H1 (cell line): Measurements from ENCODE around the gene BOK. TPM values are rescaled to one million over a fixed set of nuclear protein-coding genes. Genes with fewer than 3 reads are reported as not detected.

Experiments used
- CTCF ChIA-PET: fragments of 300-600 bp; sonication (Branson Sonifier 250); formaldehyde crosslinking; loops from one replicate; lab custom pipeline; 2021; ENCODE audit not compliant: partially characterized antibody; lab: Charles Lee
- POLR2A ChIA-PET: fragments of 300-600 bp; sonication (Branson Sonifier 250); formaldehyde crosslinking; loops from one replicate; lab custom pipeline; 2021; ENCODE audit warnings: inconsistent platforms; ENCODE audit not compliant: partially characterized antibody; lab: Charles Lee
- DNase-seq, 2 experiments: peaks; one replicate each; pipeline versions ENCODE4 v3.0.0 to v3.0.0-alpha.2; 2010 to 2022; ENCODE audit warnings: low spot score in 2 of 2, low read depth in 1 of 2, mixed read lengths in 1 of 2
- FAIRE-seq: peaks from 2 replicates; lab custom pipeline; 2011; peaks lifted over from hg19 to GRCh38; lab: Jason Lieb, UNC
- H2AFZ ChIP-seq: 2 replicates; pipeline ENCODE4 v1.8.1; 2012; ENCODE audit warnings: low read length, inconsistent platforms
- H2AK5ac ChIP-seq: 2 replicates; pipeline ENCODE4 v1.6.1; 2013; ENCODE audit warnings: low read depth, low read length
- H2BK120ac ChIP-seq: replicated peaks from 2 replicates; pipeline ENCODE3; 2013; ENCODE audit warnings: low read depth, low read length, inconsistent platforms
- H2BK12ac ChIP-seq: 2 replicates; pipeline ENCODE4 v1.6.1; 2013; ENCODE audit warnings: low read depth, low read length
- H2BK15ac ChIP-seq: 2 replicates; pipeline ENCODE4 v1.6.1; 2013; ENCODE audit warnings: low read length
- H2BK20ac ChIP-seq: 2 replicates; pipeline ENCODE4 v1.6.1; 2013; ENCODE audit warnings: low read length
- H2BK5ac ChIP-seq: 2 replicates; pipeline ENCODE4 v1.6.1; 2013; ENCODE audit warnings: low read depth, low read length
- H3K14ac ChIP-seq: 2 replicates; pipeline ENCODE4 v1.6.1; 2013; ENCODE audit warnings: inconsistent platforms; ENCODE audit not compliant: insufficient read length
- H3K18ac ChIP-seq: 2 replicates; pipeline ENCODE4 v1.6.1; 2013; ENCODE audit warnings: low read length; ENCODE audit errors: extremely low read depth
- H3K23ac ChIP-seq: 2 replicates; pipeline ENCODE4 v1.6.1; 2013; ENCODE audit warnings: inconsistent platforms; ENCODE audit not compliant: insufficient read length
- H3K23me2 ChIP-seq: 2 replicates; pipeline ENCODE4 v1.6.1; 2013; ENCODE audit warnings: low read depth, low read length
- H3K27ac ChIP-seq: 2 replicates; pipeline ENCODE4 v1.6.1; 2011; ENCODE audit warnings: low read depth, low read length, inconsistent platforms
- H3K27me3 ChIP-seq, 4 experiments: replicated peaks in 1 of 4; 1 replicate in 1 of 4; 2 replicates in 3 of 4; pipeline versions ENCODE4 v1.6.1 to v1.8.1; 2011 to 2013; ENCODE audit warnings: low read length in 3 of 4, mild to moderate bottlenecking in 3 of 4, inconsistent platforms in 2 of 4, mixed read lengths in 2 of 4, moderate library complexity in 1 of 4; ENCODE audit not compliant: control insufficient read depth in 3 of 4, insufficient read depth in 3 of 4; ENCODE audit errors: extremely low read depth in 1 of 4
- H3K36me3 ChIP-seq, 4 experiments: 2 replicates each; pipeline versions ENCODE4 v1.6.1 to v1.8.1; 2011 to 2013; ENCODE audit warnings: mild to moderate bottlenecking in 4 of 4, low read length in 3 of 4, moderate library complexity in 2 of 4, control low read depth in 1 of 4, inconsistent platforms in 1 of 4; ENCODE audit not compliant: insufficient read depth in 4 of 4, control insufficient read depth in 2 of 4
- H3K4ac ChIP-seq: replicated peaks from 2 replicates; pipeline ENCODE3; 2013; ENCODE audit warnings: low read length, low read depth, mixed read lengths, inconsistent platforms; ENCODE audit not compliant: insufficient read length
- H3K4me1 ChIP-seq, 4 experiments: replicated peaks in 1 of 4; 1 replicate in 1 of 4; 2 replicates in 3 of 4; pipeline versions ENCODE4 v1.6.1 to v1.8.1; 2011 to 2013; ENCODE audit warnings: low read length in 3 of 4, inconsistent platforms in 2 of 4, mixed read lengths in 1 of 4; ENCODE audit not compliant: insufficient read depth in 4 of 4, control insufficient read depth in 3 of 4
- H3K4me2 ChIP-seq, 2 experiments: 2 replicates each; pipeline versions ENCODE4 v1.6.1 to v1.8.1; 2011 to 2013; ENCODE audit warnings: low read depth in 2 of 2, low read length in 2 of 2, control low read depth in 1 of 2, inconsistent platforms in 1 of 2, mild to moderate bottlenecking in 1 of 2; ENCODE audit not compliant: insufficient read depth in 1 of 2
- H3K4me3 ChIP-seq, 4 experiments: fragments of 200-600, 300-600 bp in 1 of 4; sonication (generic), shearing (Covaris generic), sonication (Bioruptor Twin) in 1 of 4; 2 replicates each; pipeline versions ENCODE4 v1.5.1 to v1.8.1; 2011 to 2016; ENCODE audit warnings: low read length in 4 of 4, low read depth in 3 of 4, control low read depth in 2 of 4, inconsistent platforms in 2 of 4, mild to moderate bottlenecking in 2 of 4, mixed read lengths in 1 of 4, moderate library complexity in 1 of 4; ENCODE audit not compliant: insufficient read depth in 2 of 4; ENCODE audit errors: extremely low read depth in 1 of 4
- H3K56ac ChIP-seq: replicated peaks from 2 replicates; pipeline ENCODE3; 2013; ENCODE audit warnings: low read depth, mild to moderate bottlenecking, mixed read lengths, low read length, inconsistent platforms; ENCODE audit not compliant: insufficient read length
- H3K79me1 ChIP-seq: 2 replicates; pipeline ENCODE4 v1.6.1; 2013; ENCODE audit warnings: low read depth, low read length, control low read depth
- H3K79me2 ChIP-seq, 2 experiments: 2 replicates each; pipeline versions ENCODE4 v1.6.1 to v1.8.1; 2012 to 2013; ENCODE audit warnings: low read length in 2 of 2, mild to moderate bottlenecking in 2 of 2, inconsistent platforms in 1 of 2; ENCODE audit not compliant: insufficient read depth in 2 of 2, control insufficient read depth in 1 of 2
- H3K9ac ChIP-seq, 4 experiments: replicated peaks in 1 of 4; 1 replicate in 1 of 4; 2 replicates in 3 of 4; pipeline versions ENCODE4 v1.6.1 to v1.8.1; 2011 to 2013; ENCODE audit warnings: low read depth in 3 of 4, low read length in 3 of 4, control low read depth in 2 of 4, mild to moderate bottlenecking in 2 of 4, moderate library complexity in 2 of 4, inconsistent platforms in 1 of 4; ENCODE audit errors: extremely low read depth in 1 of 4
- H3K9me3 ChIP-seq, 2 experiments: 2 replicates each; pipeline versions ENCODE4 v1.6.1 to v1.8.1; 2012 to 2013; ENCODE audit warnings: mild to moderate bottlenecking in 2 of 2, moderate library complexity in 2 of 2, control low read depth in 1 of 2, inconsistent platforms in 1 of 2, low read depth in 1 of 2, low read length in 1 of 2, mixed read lengths in 1 of 2; ENCODE audit not compliant: insufficient read depth in 2 of 2
- H4K20me1 ChIP-seq, 2 experiments: replicated peaks in 1 of 2; 2 replicates each; pipeline versions ENCODE3 to v1.8.1; 2011 to 2013; ENCODE audit warnings: inconsistent platforms in 2 of 2, low read length in 2 of 2, mild to moderate bottlenecking in 1 of 2; ENCODE audit not compliant: insufficient read depth in 2 of 2, control insufficient read depth in 1 of 2
- H4K5ac ChIP-seq: 2 replicates; pipeline ENCODE4 v1.6.1; 2013; ENCODE audit warnings: low read length, low read depth, mixed read lengths, inconsistent platforms; ENCODE audit not compliant: insufficient read length
- H4K8ac ChIP-seq: 2 replicates; pipeline ENCODE4 v1.8.0; 2013; ENCODE audit warnings: mild to moderate bottlenecking, moderate library complexity, low read length, inconsistent platforms; ENCODE audit not compliant: insufficient read depth; ENCODE audit errors: extremely low read depth
- H4K91ac ChIP-seq: replicated peaks from 2 replicates; pipeline ENCODE3; 2013; ENCODE audit warnings: low read length, mixed read lengths, inconsistent platforms; ENCODE audit not compliant: insufficient read length
- BCL11A ChIP-seq, 2 experiments: IDR thresholded peaks; one replicate each; pipeline ENCODE4 v1.6.1; 2011; ENCODE audit warnings: low read depth in 2 of 2, low read length in 2 of 2, mild to moderate bottlenecking in 2 of 2
- BRCA1 ChIP-seq: IDR thresholded peaks from 2 replicates; pipeline ENCODE4 v1.6.1; 2012; ENCODE audit warnings: low read depth, low read length, improper control_type of control experiment
- CBX8 ChIP-seq: fragments of 300-800, 300-1000 bp; sonication (generic); IDR thresholded peaks from 2 replicates; pipeline ENCODE4 v1.7.1; 2016; ENCODE audit warnings: low read depth, low read length, borderline replicate concordance
- CEBPB ChIP-seq: IDR thresholded peaks from 2 replicates; pipeline ENCODE4 v1.6.1; 2012; ENCODE audit warnings: low read depth, low read length
- CHD2 ChIP-seq: IDR thresholded peaks from 2 replicates; pipeline ENCODE4 v1.6.1; 2012; ENCODE audit warnings: low read length, improper control_type of control experiment
- CTBP2 ChIP-seq: IDR thresholded peaks from 2 replicates; pipeline ENCODE4 v1.7.0; 2011; ENCODE audit warnings: borderline replicate concordance, mild to moderate bottlenecking, moderate library complexity, mixed read lengths, low read length; ENCODE audit not compliant: insufficient read depth, insufficient read length
- JUN ChIP-seq: IDR thresholded peaks from 2 replicates; pipeline ENCODE4 v1.6.1; 2011; ENCODE audit warnings: low read depth, mild to moderate bottlenecking, improper control_type of control experiment, low read length
- MAFK ChIP-seq: IDR thresholded peaks from 2 replicates; pipeline ENCODE4 v1.6.1; 2012; ENCODE audit warnings: low read depth, mild to moderate bottlenecking, improper control_type of control experiment, low read length
- NRF1 ChIP-seq: IDR thresholded peaks from 2 replicates; pipeline ENCODE4 v1.6.1; 2011; ENCODE audit warnings: mild to moderate bottlenecking, low read depth, low read length, improper control_type of control experiment
- PHF8 ChIP-seq: fragments of 200-600 bp; sonication (generic); conservative IDR thresholded peaks from 2 replicates; pipeline ENCODE4 v1.7.1; 2012; ENCODE audit warnings: low read depth, mild to moderate bottlenecking, inconsistent platforms, low read length, moderate library complexity
- POLR2A ChIP-seq, 2 experiments: IDR thresholded peaks; 1 replicate in 1 of 2; 2 replicates in 1 of 2; pipeline ENCODE4 v1.6.1; 2011; ENCODE audit warnings: low read depth in 2 of 2, low read length in 2 of 2, mild to moderate bottlenecking in 2 of 2; ENCODE audit errors: control extremely low read depth in 1 of 2
- RFX5 ChIP-seq: IDR thresholded peaks from 2 replicates; pipeline ENCODE4 v1.6.1; 2011; ENCODE audit warnings: low read depth, low read length, improper control_type of control experiment, borderline replicate concordance
- SIX5 ChIP-seq: IDR thresholded peaks from 2 replicates; pipeline ENCODE4 v1.6.1; 2011; ENCODE audit warnings: mild to moderate bottlenecking, low read depth, low read length
- TEAD4 ChIP-seq: IDR thresholded peaks from 2 replicates; pipeline ENCODE4 v1.6.1; 2012; ENCODE audit warnings: low read depth, low read length, inconsistent platforms, mixed read lengths
- YY1 ChIP-seq: IDR thresholded peaks from 2 replicates; pipeline ENCODE4 v1.6.1; 2011; ENCODE audit warnings: low read depth, mild to moderate bottlenecking, low read length
- WGBS, 2 experiments: shearing (Covaris generic) in 1 of 2; methylation state at CpG; one replicate each; pipeline versions ENCODE4 v1.1.6 to v1.1.7; 2013 to 2015; ENCODE audit warnings: low lambda C conversion rate in 2 of 2, mixed read lengths in 2 of 2, inconsistent platforms in 1 of 2, low coverage in 1 of 2, missing lambda C conversion rate in 1 of 2; ENCODE audit not compliant: insufficient replicate concordance in 2 of 2, insufficient coverage in 1 of 2, insufficient read length in 1 of 2; ENCODE audit errors: extremely low coverage in 1 of 2, missing lambda C conversion rate in 1 of 2; 5-methylcytosine and 5-hydroxymethylcytosine counted together
- polyA plus RNA-seq, 7 experiments: library from polyadenylated mRNA; depleted of rRNA in 3 of 7; stranded (reverse) in 5 of 7; unstranded in 2 of 7; fragments of >200 nt in 5 of 7; fragments of 200-250 nt in 2 of 7; gene quantifications; 1 replicate in 5 of 7; 2 replicates in 1 of 7; 4 replicates in 1 of 7; pipeline versions ENCODE4 v1.2.1 to v1.2.3, GENCODE V29; 2011 to 2013; ENCODE audit warnings: missing spikeins in 2 of 7, mixed read lengths in 2 of 7
- total RNA-seq: library from RNA; stranded (reverse); fragmentation: NEBNext Ultra II Directional; extraction: Animal tissue kit (Norgen Biotek cat#: 25700); gene quantifications from 2 replicates; pipeline ENCODE4 v1.2.1, GENCODE V29; 2021

The BOK gene
- total and polyA plus RNA-seq, 2 of the 8 experiments (the other 6 are each of a cell fraction or from before 2014, with no cell fraction given): 33.7 to 37.6 TPM

DNA sequence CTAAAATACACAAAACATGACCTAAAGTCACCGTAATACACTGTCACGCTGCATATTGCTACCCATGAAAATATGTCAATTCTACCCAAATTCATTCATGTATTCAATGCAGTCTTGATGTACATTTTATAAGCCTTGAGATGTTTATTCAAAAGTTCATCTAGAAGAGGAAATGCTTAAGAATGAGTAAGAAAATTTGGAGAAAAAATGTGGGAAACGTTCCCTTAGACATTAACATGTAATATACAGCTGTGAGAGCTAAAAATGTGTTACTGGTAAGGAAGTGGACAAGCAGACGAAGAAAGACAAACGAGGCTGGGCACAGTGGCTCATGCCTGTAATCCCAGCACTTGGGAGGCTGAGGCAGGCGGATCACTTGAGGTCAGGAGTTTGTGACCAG, 41.1 kb downstream of the BOK start:
- Histone ChIP-seq H3K27ac (no peak overlapping the region), H3K4me3 (no peak overlapping the region), H2AK5ac (no peak overlapping the region), H3K56ac (no peak overlapping the region), H2BK5ac (no peak overlapping the region), H2BK12ac (no peak overlapping the region), H3K4ac (no peak overlapping the region), H3K9ac (no peak overlapping the region), H2AFZ (no peak overlapping the region), H3K36me3 (peaks cover 0 to 12% (median 2%) of the 10 kb centered on the region in 4 experiments; a peak in 5 of 8 replicates), H2BK15ac (no peak overlapping the region), H3K79me1 (no peaks in the 10 kb centered on the region; the same call in 1 of the 2 replicates), H3K27me3 (no peaks in the 10 kb centered on the region), H3K4me1 (no peaks in the 10 kb centered on the region), H2BK20ac (no peak overlapping the region), H4K20me1 (peaks cover 3 to 7% of the 10 kb centered on the region in 2 experiments), H3K9me3 (no peaks in the 10 kb centered on the region), H4K91ac (no peak overlapping the region), H3K18ac (no peak overlapping the region), H3K4me2 (no peak overlapping the region), H3K23me2 (no peaks in the 10 kb centered on the region), H2BK120ac (no peak overlapping the region), H3K79me2 (no peaks in the 10 kb centered on the region), H4K8ac (no peak overlapping the region), H3K14ac (no peak overlapping the region), H4K5ac (no peak overlapping the region), H3K23ac (no peak overlapping the region)
- CTCF ChIA-PET: interaction anchor here (1.4 to 4.2 kb wide), 4 partner anchors 8 to 208 kb away, joined by 4 to 18 read pairs (median 6); no protein-coding TSS in a partner anchor
- 93% methylated on average over 6 of the region's 6 CpGs; no CpG with 5 or more reads in 1 of the 2 experiments for WGBS, 2 experiments
- FAIRE-seq (no peak), DNase-seq (no peak)
- POLR2A ChIA-PET: interaction anchor here (0.9 to 1.8 kb wide), 2 partner anchors 37 to 38 kb away, joined by 3 to 4 read pairs; no protein-coding TSS in a partner anchor
- TF ChIP-seq TEAD4 (no peak), RFX5 (no peak), NRF1 (no peak), CTBP2 (no peak), CEBPB (no peak), PHF8 (no peak), BRCA1 (no peak), JUN (no peak), SIX5 (no peak), CBX8 (no peak), YY1 (no peak), BCL11A (IDR thresholded peaks at IDR 0.05; ENCODE audit: low read depth in 2 of 2, low read length in 2 of 2) (no peak), CHD2 (no peak), POLR2A (IDR thresholded peaks at IDR 0.05; ENCODE audit: control extremely low read depth in 1 of 2, low read depth in 2 of 2, low read length in 2 of 2) (no peak), MAFK (no peak)
